GM19452 (cell line): Measurements from ENCODE around the gene PAN2.
"Not testable (repeated sequence)": the region's sequence is repeated elsewhere in the genome, so short reads cannot be mapped to it uniquely, and the experiment has no call there.

ENCODE experiments used
- ATAC-seq: cut with Tn5 transposase; IDR thresholded peaks from one replicate; pipeline ENCODE4 v1.9.1; 2021; ENCODE audit not compliant: unreplicated experiment

PAN2 gene

DNA sequence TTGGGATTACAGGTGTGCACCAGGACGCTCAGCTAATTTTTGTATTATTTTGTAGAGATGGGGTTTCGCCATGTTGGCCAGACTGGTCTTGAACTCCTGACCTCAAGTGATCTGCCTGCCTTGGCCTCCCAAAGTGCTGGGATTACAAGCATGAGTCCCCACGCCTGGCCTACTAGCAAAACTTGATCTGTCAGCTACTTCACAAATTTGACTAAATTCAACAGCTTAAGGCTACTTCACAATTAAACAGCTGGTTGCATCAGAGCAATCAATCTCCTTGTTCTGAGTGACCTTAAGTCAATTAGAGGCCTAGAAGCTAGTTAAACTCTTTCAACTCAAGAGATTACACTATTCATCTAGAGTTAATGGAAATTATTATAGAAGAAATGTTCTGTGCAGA is 54.9 kb downstream of the PAN2 start:
- no peak for ATAC-seq

DNA sequence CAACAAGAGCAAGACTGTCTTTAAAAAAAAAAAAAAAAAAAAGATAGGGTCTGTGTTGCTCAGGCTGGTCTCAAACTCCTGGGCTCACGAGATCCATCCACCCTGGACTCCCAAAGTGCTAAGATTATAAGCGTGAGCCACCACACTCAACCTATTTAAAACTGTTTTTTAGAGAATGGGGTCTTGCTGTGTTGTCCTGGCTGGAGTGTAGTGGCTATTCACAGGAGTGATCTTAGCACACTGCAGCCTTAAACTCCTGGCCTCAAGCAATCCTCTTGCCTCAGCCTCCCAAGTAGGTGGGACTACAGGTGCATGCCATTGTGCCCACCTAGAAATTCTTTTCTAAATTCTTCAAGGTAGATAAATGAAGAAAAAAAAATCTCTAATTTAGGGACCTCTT is 59.5 kb downstream of the PAN2 start:
- ATAC-seq, result no peak

DNA sequence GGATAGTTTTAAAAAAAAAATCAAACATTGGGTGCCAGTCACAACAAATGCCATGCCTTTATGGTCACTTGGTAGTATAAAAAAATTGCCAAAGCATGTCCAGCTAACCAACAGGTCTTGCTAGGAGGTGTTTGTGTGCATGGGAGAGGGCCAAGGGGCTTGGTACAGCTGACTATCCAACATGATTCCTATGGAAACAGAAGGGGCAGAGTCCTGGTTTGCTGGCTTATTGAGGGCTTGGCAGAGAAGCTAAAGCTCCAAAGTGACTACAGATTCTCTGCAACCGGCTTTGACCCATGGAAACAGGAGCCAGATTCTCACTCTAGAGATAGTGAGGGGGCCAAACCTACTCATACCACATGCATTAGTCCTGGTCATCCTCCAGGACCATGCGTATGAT is 61.3 kb downstream of the PAN2 start:
- ATAC-seq, result not testable (repeated sequence)

GRCh38 chr12:56271031-56271430 is 62.8 kb downstream of the PAN2 start:
- no peak for ATAC-seq

- ATAC-seq, result peak; percentile 7
These were observed 66.2 kb downstream of the PAN2 start for GRCh38 chr12:56267443-56268071.

GRCh38 chr12:56266693-56267442 is 66.9 kb downstream of the PAN2 start, which contains the start of gene COQ10A:
Gene COQ10A (plus strand): TSS chr12:56266942. CDS start chr12:56267119, 177 bp downstream.
- ATAC-seq, result peak; percentile 90
